HG03378 (cell line): ENCODE results near the gene USP3.

ENCODE experiments used
- ATAC-seq: cut with Tn5 transposase; IDR thresholded peaks from one replicate; pipeline ENCODE4 v1.9.1; 2021; ENCODE audit warnings: mild to moderate bottlenecking, moderate library complexity; ENCODE audit not compliant: unreplicated experiment

The USP3 gene

GRCh38 chr15:63495780-63496488 is 8.5 kb upstream of the USP3 start:
- ATAC-seq = no peak

GRCh38 chr15:63497642-63498467 is 6.5 kb upstream of the USP3 start:
- no peak for ATAC-seq

- no peak for ATAC-seq
These were observed 5.2 kb upstream of the USP3 start for GRCh38 chr15:63499175-63499549.

- no peak for ATAC-seq
These were observed 4.8 kb upstream of the USP3 start for GRCh38 chr15:63499611-63500010.

DNA sequence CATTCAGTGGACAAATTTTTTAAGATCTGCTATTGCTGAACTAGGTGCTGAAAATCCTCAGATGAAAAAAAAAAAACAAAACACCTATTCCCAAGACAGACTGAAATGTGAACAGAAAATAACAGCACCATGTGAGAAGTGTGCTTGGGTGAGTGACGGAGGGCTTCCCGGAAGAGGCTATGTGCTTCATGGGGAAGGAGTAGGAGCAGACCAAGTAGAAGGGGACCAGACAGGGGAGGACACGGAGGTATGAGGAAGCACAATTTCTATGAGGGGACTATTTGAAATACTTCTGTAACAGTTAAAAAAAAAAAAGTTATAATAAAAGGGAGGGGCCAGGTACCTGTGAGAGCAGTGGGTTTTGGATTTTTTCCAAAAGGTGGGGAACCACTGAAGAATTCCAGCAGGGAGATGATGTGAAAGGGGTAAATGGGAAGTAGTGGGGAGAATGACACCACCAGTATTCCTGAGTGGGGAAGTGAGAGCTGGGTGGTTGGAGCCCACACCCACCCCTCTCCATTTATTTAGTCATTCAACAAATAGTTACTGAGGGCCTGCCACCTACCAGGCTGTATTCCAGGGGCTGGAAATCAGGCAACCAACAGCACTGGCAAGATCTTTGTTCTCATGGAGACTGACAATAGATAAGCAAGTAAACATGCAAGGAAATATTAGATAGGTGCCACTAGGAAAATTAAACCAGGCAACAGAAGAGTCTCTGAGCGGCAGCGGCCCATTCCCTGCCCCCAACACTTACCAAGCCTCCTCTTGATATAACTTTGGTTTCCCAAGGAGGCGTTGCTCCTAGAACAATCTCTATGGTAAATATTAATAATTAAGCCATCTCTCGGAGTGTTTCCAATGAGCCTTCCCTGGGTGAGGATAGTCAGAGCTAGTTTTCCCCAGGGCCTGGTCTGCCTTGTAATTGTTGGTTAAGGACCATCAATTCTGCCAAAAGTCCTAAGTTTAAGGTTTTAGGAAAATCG is 3.8 kb upstream of the USP3 start:
- ATAC-seq = no peak

DNA sequence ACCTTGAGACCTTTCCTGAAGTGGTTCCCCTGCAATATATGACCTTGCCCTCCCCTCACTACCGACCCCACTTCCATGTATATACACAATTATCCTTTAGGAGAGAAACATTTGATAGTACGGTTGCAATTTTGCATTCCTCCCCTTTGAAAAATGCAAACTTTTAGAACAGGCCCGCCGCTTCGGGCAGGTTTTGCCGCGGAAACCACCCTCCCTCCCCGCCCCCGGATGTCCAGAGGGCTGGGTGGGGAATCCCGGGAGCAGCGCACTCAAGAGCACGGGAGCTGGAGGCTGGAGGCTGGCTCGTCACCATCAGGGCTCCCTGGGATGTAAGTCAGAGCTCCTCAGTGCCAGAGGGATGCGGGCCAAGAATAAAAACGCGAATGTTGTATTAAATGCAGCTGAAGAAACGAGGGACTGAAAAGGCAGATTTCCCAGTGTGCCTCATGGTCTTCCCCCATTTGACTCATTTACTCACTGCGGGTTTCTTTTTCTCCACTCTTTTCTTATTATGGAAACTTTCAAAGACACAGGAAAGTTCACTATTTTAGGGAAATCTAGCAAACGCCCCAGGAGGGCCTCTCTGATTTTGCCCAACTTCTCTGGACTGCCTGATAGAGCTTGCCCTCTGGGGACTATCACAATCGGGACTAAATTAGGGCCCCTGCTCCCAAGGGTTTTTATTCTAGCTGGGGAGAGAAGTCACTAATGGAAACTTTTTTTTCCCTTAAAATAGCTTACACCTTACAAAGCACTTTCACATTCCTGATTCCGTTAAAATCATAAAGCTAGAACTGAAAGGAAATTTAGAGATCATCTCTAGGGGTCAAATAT is 2.9 kb upstream of the USP3 start:
- ATAC-seq = no peak

DNA sequence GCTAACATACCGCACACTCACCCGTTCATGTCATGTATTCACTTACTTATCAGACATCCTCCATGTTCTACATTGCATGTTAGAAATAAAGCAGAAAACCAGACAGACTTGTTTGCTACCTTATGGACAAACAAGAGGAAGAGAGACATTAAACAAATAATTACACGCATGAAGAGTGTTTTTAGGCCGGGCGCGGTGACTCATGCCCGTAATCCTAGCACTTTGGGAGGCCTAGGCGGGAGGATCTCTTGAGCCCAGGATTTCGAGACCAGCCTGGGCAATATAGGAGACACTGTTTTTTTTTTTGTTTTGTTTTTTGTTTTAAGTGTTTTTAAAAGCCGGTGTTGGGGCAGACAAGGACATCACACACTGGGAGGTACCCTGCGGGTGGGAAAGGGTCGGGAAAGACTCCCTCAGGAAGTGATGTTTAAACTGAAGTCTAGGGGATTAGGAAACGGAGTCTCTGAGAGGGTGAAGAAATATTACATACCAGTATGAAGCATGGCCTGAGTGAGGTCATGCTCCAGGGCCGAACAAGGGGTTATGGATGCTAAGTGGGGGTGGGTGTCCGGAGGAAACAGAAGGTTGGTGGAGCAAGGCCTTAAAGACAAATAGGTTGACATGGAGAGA is 2.1 kb upstream of the USP3 start:
- no peak for ATAC-seq

GRCh38 chr15:63502843-63503738 is 1.3 kb upstream of the USP3 start:
- ATAC-seq = peak; percentile 42

GRCh38 chr15:63503739-63504246 is 600 bp upstream of the USP3 start:
- peak; percentile 26 for ATAC-seq

DNA sequence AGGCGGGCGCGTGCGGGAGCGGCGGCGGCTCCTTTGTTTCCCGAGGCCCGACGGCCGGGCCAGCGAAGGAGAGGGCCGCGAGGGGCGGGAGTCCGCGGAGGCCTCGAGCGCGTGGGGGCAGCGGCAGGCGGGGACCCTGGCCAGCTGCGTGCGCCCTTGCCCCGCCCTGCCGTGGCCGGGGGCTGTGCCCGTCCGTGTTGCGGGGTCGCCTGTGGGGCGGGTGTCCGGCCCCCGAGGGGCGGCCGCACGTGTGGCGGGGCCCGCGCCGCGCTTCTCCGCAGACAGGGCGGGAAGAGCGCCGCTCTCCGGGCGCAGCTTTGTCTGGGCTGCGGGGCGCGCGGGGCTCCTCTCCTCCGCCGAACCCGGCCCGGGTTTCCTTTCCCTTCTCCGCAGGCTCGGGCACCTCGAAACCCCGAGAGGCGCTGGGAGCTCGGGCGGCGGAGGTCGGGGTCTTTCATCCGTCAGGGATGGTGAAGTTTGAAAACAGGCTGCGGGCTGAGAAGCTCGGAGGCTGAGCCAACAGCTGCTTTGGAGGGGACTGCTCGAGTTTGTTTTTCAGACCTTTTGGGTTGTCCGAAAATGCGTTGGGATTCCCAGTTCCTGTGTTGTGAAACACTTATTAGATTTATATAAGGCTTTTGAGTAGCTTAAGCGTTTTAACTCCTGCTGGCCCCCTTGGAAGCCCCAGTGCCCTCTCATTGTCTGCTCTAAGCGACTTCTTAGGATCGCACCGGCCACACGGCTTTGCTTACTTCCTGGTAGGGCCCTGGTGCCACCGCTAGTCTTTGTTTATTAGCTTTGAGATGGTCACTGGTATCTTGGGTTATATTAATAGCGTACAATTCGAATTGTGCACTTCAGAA is 817 bp downstream of the USP3 start:
- no peak for ATAC-seq

GRCh38 chr15:63505842-63506222 is 1.4 kb downstream of the USP3 start:
- ATAC-seq = no peak

GRCh38 chr15:63506537-63507035 is 2.2 kb downstream of the USP3 start:
- ATAC-seq = no peak

DNA sequence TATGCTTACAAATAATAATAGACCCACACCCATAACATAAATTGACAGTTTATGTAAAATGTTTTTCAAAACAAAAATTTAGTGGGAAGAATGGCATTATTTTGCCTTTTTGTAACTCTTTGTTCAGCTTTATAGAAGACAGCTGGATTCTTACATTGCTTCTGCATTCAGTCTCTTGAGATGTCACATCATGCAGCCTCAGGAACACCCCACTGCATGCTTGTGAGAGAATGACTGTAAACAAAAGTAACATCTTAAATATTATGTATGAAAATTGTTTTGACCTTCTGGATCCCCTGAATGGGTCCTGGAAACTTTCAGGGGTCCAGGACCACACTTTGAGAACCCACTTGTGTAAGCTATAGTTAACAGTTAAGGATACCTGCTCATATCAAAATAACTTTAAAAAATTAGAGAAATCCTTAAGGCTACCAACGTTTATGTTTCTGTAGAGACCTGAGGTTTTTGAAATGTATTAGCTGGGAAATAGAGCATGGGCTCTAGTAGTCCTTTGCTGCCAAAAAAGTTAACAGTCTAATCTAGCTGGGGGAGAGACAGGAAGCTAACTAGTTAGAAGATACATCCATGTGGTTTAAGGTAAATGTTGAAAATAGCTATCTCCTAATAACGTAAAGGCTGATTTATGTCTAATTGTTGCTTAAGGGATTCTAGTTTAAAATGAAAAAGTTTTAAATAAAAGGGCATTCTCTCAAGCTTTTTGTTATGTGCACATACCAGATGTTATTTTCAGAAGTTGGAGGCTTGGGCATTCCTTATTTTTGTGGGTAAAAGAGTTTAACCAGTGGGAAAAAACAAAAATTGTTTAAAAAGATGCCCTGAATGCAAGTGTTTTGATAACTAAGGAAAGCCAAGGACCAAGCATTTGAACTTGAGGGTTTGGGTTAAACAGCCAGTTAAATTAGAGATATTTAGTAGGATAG is 3.8 kb downstream of the USP3 start:
- no peak for ATAC-seq

- ATAC-seq = no peak
These were observed 4.9 kb downstream of the USP3 start for GRCh38 chr15:63509056-63509954.
